ENCODE results near the gene LRFN3. TPM values are rescaled to one million over a fixed set of nuclear protein-coding genes. Genes with fewer than 3 reads are reported as not detected.

Gene LRFN3
- total and polyA plus RNA-seq, 2 of the 4 experiments (the other 2 are of a cell fraction), result 0.36 to 4.8 TPM

GRCh38 chr19:35959040-35959967 lies 23.1 kb downstream of the LRFN3 start:
- Histone ChIP-seq H2BK5ac (ENCODE audit: low read depth, low read length, poor library complexity, severe bottlenecking) (no peak overlapping the region), H3K9me3 (ENCODE audit: control insufficient read depth, insufficient read depth, low read length) (peaks cover 2% of the 10 kb centered on the region), H3K4me1 (ENCODE audit: control insufficient read depth, insufficient read depth, low read length) (no peaks in the 10 kb centered on the region), H3K4ac (ENCODE audit: low read depth, low read length) (no peak overlapping the region), H3K36me3 (ENCODE audit: control insufficient read depth, insufficient read depth, low read length) (no peaks in the 10 kb centered on the region), H3K23ac (ENCODE audit: low read depth, low read length) (no peak overlapping the region), H4K8ac (ENCODE audit: low read depth in 2 of 2, low read length in 2 of 2) (no peak overlapping the region), H3K9ac (ENCODE audit: low read depth, low read length) (no peak overlapping the region), H3K79me1 (ENCODE audit: low read depth in 1 of 2, low read length in 2 of 2) (no peaks in the 10 kb centered on the region), H3K4me2 (ENCODE audit: low read depth, low read length) (no peak overlapping the region), H2AK9ac (replicated peaks; ENCODE audit: low read depth, low read length, poor library complexity) (peak overlapping the region; percentile 28), H2BK120ac (ENCODE audit: low read depth, low read length) (no peak overlapping the region), H3K18ac (ENCODE audit: low read depth, low read length) (no peak overlapping the region), H3K56ac (ENCODE audit: extremely low read depth, insufficient read depth, low read length) (no peak overlapping the region), H2AFZ (replicated peaks; ENCODE audit: low read length, poor library complexity) (peak overlapping the region; percentile 65), H2AK5ac (ENCODE audit: low read depth, low read length) (no peak overlapping the region), H2BK15ac (ENCODE audit: low read depth, low read length) (no peak overlapping the region), H4K5ac (ENCODE audit: low read depth, low read length) (no peak overlapping the region), H3K27me3 (ENCODE audit: control insufficient read depth, insufficient read depth, low read length) (peaks cover 33% of the 10 kb centered on the region), H4K91ac (ENCODE audit: insufficient read depth, low read depth, low read length) (no peak overlapping the region), H3K27ac (ENCODE audit: insufficient read depth, low read length) (no peak overlapping the region), H2BK20ac (ENCODE audit: low read depth, low read length) (no peak overlapping the region), H3K14ac (replicated peaks; ENCODE audit: low read depth, low read length) (no peak overlapping the region), H3K9me1 (ENCODE audit: insufficient read depth, low read length) (no peaks in the 10 kb centered on the region), H3K4me3 (ENCODE audit: insufficient read depth, low read depth, low read length) (no peak overlapping the region), H4K20me1 (ENCODE audit: insufficient read depth, low read length) (no peaks in the 10 kb centered on the region)
- dilution Hi-C loops (cut with HindIII; ENCODE audit: low sequenced_read_pairs, unreplicated experiment) (no loop called here), in situ Hi-C loops (cut with MboI; ENCODE audit: low sequenced_read_pairs) (no loop called here), intact Hi-C loops (cut with micrococcal nuclease) (no loop called here)
- WGBS, 2 experiments (ENCODE audit: extremely low coverage in 2 of 2, insufficient read length in 1 of 2), result 17% methylated on average over 83 of the region's 97 CpGs; no CpG with 5 or more reads in 1 of the 2 experiments
- no TSS peak for BruUV-seq (replicated peaks)
- TF ChIP-seq CTCF (conservative IDR thresholded peaks at IDR 0.05; ENCODE audit: low read depth, low read length), result peak; percentile 23; the same call in 1 of the 2 replicates
- TF ChIP-seq FOS (IDR thresholded peaks at IDR 0.05; ENCODE audit: low read depth, low read length), result no peak
- 0 out of 2 replicates have a peak, but pooled peaks have one; percentile 4 for TF ChIP-seq RAD21 (IDR thresholded peaks at IDR 0.05; ENCODE audit: low read length)
- POLR2A ChIA-PET (ENCODE audit: unreplicated experiment), result no interaction called here
- ATAC-seq (ENCODE audit: low read depth), result peak; percentile 60
- CTCF ChIA-PET, result interaction anchor here (1.6 kb wide), 1 partner anchor 11 kb away, joined by 3 read pairs; no protein-coding TSS in a partner anchor
- no peak for DNase-seq
